Activated CD4-positive, CD25-positive, alpha-beta regulatory T cell treated with anti-CD3 and anti-CD28 coated beads, Interleukin-2, amount 50 U/mL, for 16 hours (primary cell): Measurements from ENCODE around the gene C9orf72.

Experiments used
- DNase-seq: peaks from one replicate; pipeline ENCODE4 v3.0.0-alpha.2; 2020; ENCODE audit warnings: low read depth, low spot score

C9orf72 gene

GRCh38 chr9:27539479-27540441, 33.5 kb downstream of the C9orf72 start:
- DNase-seq, result no peak

GRCh38 chr9:27538647-27539046, 34.6 kb downstream of the C9orf72 start:
- no peak for DNase-seq

- DNase-seq, result no peak
These were observed 35.5 kb downstream of the C9orf72 start for GRCh38 chr9:27537756-27538155.

- DNase-seq, result no peak
These were observed 36.2 kb downstream of the C9orf72 start for GRCh38 chr9:27537027-27537435.

- no peak for DNase-seq
These were observed 37.1 kb downstream of the C9orf72 start for GRCh38 chr9:27536168-27536567.

GRCh38 chr9:27535701-27536118, 37.6 kb downstream of the C9orf72 start:
- DNase-seq, result no peak

- DNase-seq, result no peak
These were observed 38.5 kb downstream of the C9orf72 start for GRCh38 chr9:27534658-27535209.

- no peak for DNase-seq
These were observed 39.1 kb downstream of the C9orf72 start for GRCh38 chr9:27534131-27534530.

- no peak for DNase-seq
These were observed 40.0 kb downstream of the C9orf72 start for GRCh38 chr9:27533311-27533710.

- DNase-seq, result no peak
These were observed 41.2 kb downstream of the C9orf72 start for GRCh38 chr9:27532046-27532445.

GRCh38 chr9:27530915-27531755, 42.1 kb downstream of the C9orf72 start:
- DNase-seq, result no peak

GRCh38 chr9:27529316-27530278, 43.7 kb downstream of the C9orf72 start, which contains the start of gene MOB3B:
Gene MOB3B (minus strand): TSS chr9:27529814. CDS start chr9:27455550, 74,264 bp downstream.
- DNase-seq, result peak; percentile 55

GRCh38 chr9:27528886-27529315, 44.4 kb downstream of the C9orf72 start:
- no peak for DNase-seq

GRCh38 chr9:27528076-27528885, 45.0 kb downstream of the C9orf72 start:
- no peak for DNase-seq

GRCh38 chr9:27527702-27528075, 45.6 kb downstream of the C9orf72 start:
- no peak for DNase-seq

GRCh38 chr9:27524236-27524635, 49.0 kb downstream of the C9orf72 start, which contains the start of gene IFNK:
Gene IFNK (plus strand): TSS chr9:27524290. CDS start chr9:27524337, 47 bp downstream.
- no peak for DNase-seq

GRCh38 chr9:27523141-27523540, 50.1 kb downstream of the C9orf72 start:
- DNase-seq, result no peak

GRCh38 chr9:27520986-27521385, 52.3 kb downstream of the C9orf72 start:
- no peak for DNase-seq
